ENCODE measurements around the gene HLA-DMA. TPM values are rescaled to one million over a fixed set of nuclear protein-coding genes. Genes with fewer than 3 reads are reported as not detected.

The HLA-DMA gene
- total and polyA plus RNA-seq, 2 of the 4 experiments (the other 2 are of a cell fraction): 2.3 to 8.3 TPM

- dilution Hi-C loops (cut with HindIII; ENCODE audit: low sequenced_read_pairs, unreplicated experiment): no loop called here
Observed at GRCh38 chr6:32950010-32950409, 2.9 kb downstream of the HLA-DMA start.

More at GRCh38 chr6:32950010-32950409, 2.9 kb downstream of the HLA-DMA start:
- no peaks in the 10 kb centered on the region for H3K9me3 ChIP-seq (ENCODE audit: control insufficient read depth, insufficient read depth, low read length)
- no peak overlapping the region for H2AFZ ChIP-seq (replicated peaks; ENCODE audit: low read length, poor library complexity)
- no peak overlapping the region for H2AK5ac ChIP-seq (ENCODE audit: low read depth, low read length)
- no peak overlapping the region for H4K5ac ChIP-seq (ENCODE audit: low read depth, low read length)
- POLR2A ChIA-PET (ENCODE audit: unreplicated experiment): no interaction called here
- no peak overlapping the region for H2BK15ac ChIP-seq (ENCODE audit: low read depth, low read length)
- H3K14ac ChIP-seq (replicated peaks; ENCODE audit: low read depth, low read length): no peak overlapping the region
- no peak overlapping the region for H3K27ac ChIP-seq (ENCODE audit: insufficient read depth, low read length)
- no peak overlapping the region for H2AK9ac ChIP-seq (replicated peaks; ENCODE audit: low read depth, low read length, poor library complexity)
- intact Hi-C loops (cut with micrococcal nuclease) (no loop called here), in situ Hi-C loops (cut with MboI; ENCODE audit: low sequenced_read_pairs) (loop anchor here (25.0 kb wide), 1 partner anchor 763 kb away; the partner anchor contains the start of genes AGER, AGPAT1, GPSM3 and PBX2)
- H3K4me2 ChIP-seq (ENCODE audit: low read depth, low read length): no peak overlapping the region
- no CpG with 5 or more reads among the region's 3 CpGs for WGBS, 2 experiments (ENCODE audit: extremely low coverage in 2 of 2, insufficient read length in 1 of 2)
- H3K9ac ChIP-seq (ENCODE audit: low read depth, low read length): no peak overlapping the region
- ATAC-seq (ENCODE audit: low read depth): no peak
- 0 out of 4 replicates have a peak, but pooled peaks cover 0 to 3% of the 10 kb centered on the region in 2 experiments for H3K79me1 ChIP-seq (ENCODE audit: low read depth in 1 of 2, low read length in 2 of 2)
- H3K18ac ChIP-seq (ENCODE audit: low read depth, low read length): no peak overlapping the region
- H3K9me1 ChIP-seq (ENCODE audit: insufficient read depth, low read length): peaks cover 6% of the 10 kb centered on the region
- H3K36me3 ChIP-seq (ENCODE audit: control insufficient read depth, insufficient read depth, low read length): no peaks in the 10 kb centered on the region
- H3K23ac ChIP-seq (ENCODE audit: low read depth, low read length): no peak overlapping the region
- no peak overlapping the region for H4K91ac ChIP-seq (ENCODE audit: insufficient read depth, low read depth, low read length)
- no peak overlapping the region for H3K4ac ChIP-seq (ENCODE audit: low read depth, low read length)
- no TSS peak for BruUV-seq (replicated peaks)
- H2BK120ac ChIP-seq (ENCODE audit: low read depth, low read length): no peak overlapping the region
- no peak overlapping the region for H2BK20ac ChIP-seq (ENCODE audit: low read depth, low read length)
- DNase-seq: no peak
- no peaks in the 10 kb centered on the region for H4K20me1 ChIP-seq (ENCODE audit: insufficient read depth, low read length)
- H3K56ac ChIP-seq (ENCODE audit: extremely low read depth, insufficient read depth, low read length): no peak overlapping the region
- H4K8ac ChIP-seq (ENCODE audit: low read depth in 2 of 2, low read length in 2 of 2): no peak overlapping the region
- TF ChIP-seq BHLHE40 (IDR thresholded peaks at IDR 0.05; ENCODE audit: low read depth, low read length): no peak
- no peak for TF ChIP-seq MXI1 (IDR thresholded peaks at IDR 0.05; ENCODE audit: borderline replicate concordance, low read depth, low read length)
- CTCF ChIA-PET: no interaction called here
- H2BK5ac ChIP-seq (ENCODE audit: low read depth, low read length, poor library complexity, severe bottlenecking): no peak overlapping the region
- no peak overlapping the region for H3K4me3 ChIP-seq (ENCODE audit: insufficient read depth, low read depth, low read length)
- H3K4me1 ChIP-seq (ENCODE audit: control insufficient read depth, insufficient read depth, low read length): peaks cover 4% of the 10 kb centered on the region
- H3K27me3 ChIP-seq (ENCODE audit: control insufficient read depth, insufficient read depth, low read length): no peaks in the 10 kb centered on the region
